ENCODE results near the gene MNAT1. TPM values are rescaled to one million over a fixed set of nuclear protein-coding genes. Genes with fewer than 3 reads are reported as not detected.

MNAT1 gene
- polyA plus RNA-seq, 1 of the 3 experiments (the other 2 are of a cell fraction) = 38.9 TPM

GRCh38 chr14:60905923-60906322 is 171.4 kb downstream of the MNAT1 start:
- H3K27ac ChIP-seq (ENCODE audit: low read depth in 2 of 2, low read length in 1 of 2) = no peak overlapping the region
- peaks cover 17% of the 10 kb centered on the region for H3K79me2 ChIP-seq (ENCODE audit: insufficient read depth)
- ChIA-PET CTCF (interaction anchor here (1.3 kb wide), 1 partner anchor 9 kb away, joined by 3 read pairs; no protein-coding TSS in a partner anchor), POLR2A (no interaction called here)
- H3K9ac ChIP-seq = no peak overlapping the region
- TF ChIP-seq, protein P1, sequence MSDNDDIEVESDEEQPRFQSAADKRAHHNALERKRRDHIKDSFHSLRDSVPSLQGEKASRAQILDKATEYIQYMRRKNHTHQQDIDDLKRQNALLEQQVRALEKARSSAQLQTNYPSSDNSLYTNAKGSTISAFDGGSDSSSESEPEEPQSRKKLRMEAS (IDR thresholded peaks at IDR 0.05; ENCODE audit: low read depth) = no peak
- no peak for TF ChIP-seq SIN3A (IDR thresholded peaks at IDR 0.05; ENCODE audit: borderline replicate concordance, low read depth, low read length)
- TF ChIP-seq RAD21 (IDR thresholded peaks at IDR 0.05; ENCODE audit: low read length) = no peak
- TF ChIP-seq, protein P2, sequence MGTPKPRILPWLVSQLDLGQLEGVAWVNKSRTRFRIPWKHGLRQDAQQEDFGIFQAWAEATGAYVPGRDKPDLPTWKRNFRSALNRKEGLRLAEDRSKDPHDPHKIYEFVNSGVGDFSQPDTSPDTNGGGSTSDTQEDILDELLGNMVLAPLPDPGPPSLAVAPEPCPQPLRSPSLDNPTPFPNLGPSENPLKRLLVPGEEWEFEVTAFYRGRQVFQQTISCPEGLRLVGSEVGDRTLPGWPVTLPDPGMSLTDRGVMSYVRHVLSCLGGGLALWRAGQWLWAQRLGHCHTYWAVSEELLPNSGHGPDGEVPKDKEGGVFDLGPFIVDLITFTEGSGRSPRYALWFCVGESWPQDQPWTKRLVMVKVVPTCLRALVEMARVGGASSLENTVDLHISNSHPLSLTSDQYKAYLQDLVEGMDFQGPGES (IDR thresholded peaks at IDR 0.05; ENCODE audit: low read depth, low read length) = no peak
- no peak for TF ChIP-seq MEF2A (IDR thresholded peaks at IDR 0.05; ENCODE audit: borderline replicate concordance, low read depth)
- no peak for TF ChIP-seq CHD2 (IDR thresholded peaks at IDR 0.05; ENCODE audit: low read length, partially characterized antibody)
- TF ChIP-seq SMC3 (IDR thresholded peaks at IDR 0.05; ENCODE audit: low read depth, low read length) = no peak
- no peak for TF ChIP-seq ELF1 (IDR thresholded peaks at IDR 0.05)
- TF ChIP-seq GATA2 (CRISPR knock-in tag; IDR thresholded peaks at IDR 0.05) = no peak
- TF ChIP-seq RCOR1 (IDR thresholded peaks at IDR 0.05; ENCODE audit: low read length) = no peak
- TF ChIP-seq REST (IDR thresholded peaks at IDR 0.05; ENCODE audit: low read depth, low read length) = no peak
- peaks cover 0 to 3% of the 10 kb centered on the region in 2 experiments for H3K36me3 ChIP-seq (replicated peaks in 1 of 2; ENCODE audit: control insufficient read depth in 1 of 2, insufficient read depth in 2 of 2, low read length in 1 of 2)
- H2AFZ ChIP-seq (ENCODE audit: low read depth) = no peak overlapping the region
- no peak overlapping the region for H3K4me3 ChIP-seq (ENCODE audit: low read depth in 2 of 2, low read length in 1 of 2)
- no peaks in the 10 kb centered on the region for H3K9me3 ChIP-seq
- no peaks in the 10 kb centered on the region for H3K4me1 ChIP-seq (ENCODE audit: control insufficient read depth in 1 of 2, insufficient read depth in 2 of 2, low read depth in 1 of 2, low read length in 1 of 2)
- H3K4me2 ChIP-seq = no peak overlapping the region
- H4K20me1 ChIP-seq (ENCODE audit: insufficient read depth) = no peaks in the 10 kb centered on the region
- peaks cover 10% of the 10 kb centered on the region for H3F3A ChIP-seq (replicated peaks; ENCODE audit: insufficient read depth)
- no peak for DNase-seq
- no peaks in the 10 kb centered on the region for H3K27me3 ChIP-seq (ENCODE audit: insufficient read depth)
- H3K9me2 ChIP-seq = no peaks in the 10 kb centered on the region

DNA sequence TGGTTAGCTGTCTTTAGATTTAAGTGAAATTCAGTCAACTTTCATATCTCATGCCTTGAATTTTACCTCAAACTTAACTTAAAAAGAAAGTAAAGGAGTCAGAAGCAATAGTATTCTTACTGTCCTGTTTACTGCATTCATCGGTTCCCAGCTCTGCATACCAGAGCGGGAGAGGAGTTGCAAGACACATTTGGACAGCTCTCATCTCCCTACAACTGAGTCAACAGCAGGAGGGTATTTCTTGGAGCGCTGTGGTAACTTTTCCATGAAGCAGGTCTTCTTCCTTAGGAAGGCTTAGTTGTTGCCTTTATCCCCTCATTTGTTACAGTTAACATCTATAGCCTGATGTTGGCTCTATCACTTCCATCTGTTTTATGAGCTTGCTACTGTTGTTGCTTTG is 181.2 kb downstream of the MNAT1 start:
- 86% methylated on average over 3 of the region's 3 CpGs for WGBS (ENCODE audit: low lambda C conversion rate)
- Histone ChIP-seq H3K4me2 (no peak overlapping the region), H3K4me1 (ENCODE audit: control insufficient read depth in 1 of 2, insufficient read depth in 2 of 2, low read depth in 1 of 2, low read length in 1 of 2) (no peaks in the 10 kb centered on the region; a peak in 1 of 4 replicates), H3K4me3 (ENCODE audit: low read depth in 2 of 2, low read length in 1 of 2) (no peak overlapping the region), H3K9me3 (no peaks in the 10 kb centered on the region), H3F3A (replicated peaks; ENCODE audit: insufficient read depth) (no peaks in the 10 kb centered on the region), H3K27me3 (ENCODE audit: insufficient read depth) (no peaks in the 10 kb centered on the region), H3K9ac (no peak overlapping the region), H3K36me3 (replicated peaks in 1 of 2; ENCODE audit: control insufficient read depth in 1 of 2, insufficient read depth in 2 of 2, low read length in 1 of 2) (no peaks in the 10 kb centered on the region), H4K20me1 (ENCODE audit: insufficient read depth) (no peaks in the 10 kb centered on the region), H3K9me2 (no peaks in the 10 kb centered on the region), H3K27ac (ENCODE audit: low read depth in 2 of 2, low read length in 1 of 2) (no peak overlapping the region), H2AFZ (ENCODE audit: low read depth) (no peak overlapping the region), H3K79me2 (ENCODE audit: insufficient read depth) (peaks cover 13% of the 10 kb centered on the region; the same call in 1 of the 2 replicates)
- TF ChIP-seq MEF2A (IDR thresholded peaks at IDR 0.05; ENCODE audit: borderline replicate concordance, low read depth) (no peak), REST (IDR thresholded peaks at IDR 0.05; ENCODE audit: low read depth, low read length) (peak; percentile 51; the same call in 1 of the 2 replicates)
- POLR2A ChIA-PET = no interaction called here
- CTCF ChIA-PET = no interaction called here
- DNase-seq = no peak
